ENCODE measurements around the gene CD247. TPM values are rescaled to one million over a fixed set of nuclear protein-coding genes. Genes with fewer than 3 reads are reported as not detected.

CD247 gene
- polyA plus RNA-seq, 1 experiment = not detected

- TF ChIP-seq CTCF (IDR thresholded peaks at IDR 0.05; ENCODE audit: low read depth, low read length) = no peak
- Histone ChIP-seq H3K27ac (ENCODE audit: low read depth, low read length) (no peak overlapping the region), H3K9me3 (ENCODE audit: control insufficient read depth, insufficient read depth, low read length) (no peaks in the 10 kb centered on the region), H3K4me3 (ENCODE audit: low read depth, low read length) (no peak overlapping the region), H3K27me3 (ENCODE audit: control insufficient read depth, insufficient read depth, low read length) (peaks cover 2% of the 10 kb centered on the region)
- POLR2A ChIA-PET = no interaction called here
- DNase-seq (ENCODE audit: low read depth, low spot score) = no peak
- CTCF ChIA-PET = no interaction called here
Measured at GRCh38 chr1:167489571-167490340, 28.6 kb downstream of the CD247 start.

GRCh38 chr1:167488786-167489185, 29.5 kb downstream of the CD247 start:
- DNase-seq (ENCODE audit: low read depth, low spot score) = no peak
- Histone ChIP-seq H3K9me3 (ENCODE audit: control insufficient read depth, insufficient read depth, low read length) (no peaks in the 10 kb centered on the region), H3K27ac (ENCODE audit: low read depth, low read length) (no peak overlapping the region), H3K27me3 (ENCODE audit: control insufficient read depth, insufficient read depth, low read length) (peaks cover 2% of the 10 kb centered on the region), H3K4me3 (ENCODE audit: low read depth, low read length) (no peak overlapping the region)
- ChIA-PET CTCF (no interaction called here), POLR2A (no interaction called here)
- TF ChIP-seq CTCF (IDR thresholded peaks at IDR 0.05; ENCODE audit: low read depth, low read length) = no peak

GRCh38 chr1:167487614-167488013, 30.7 kb downstream of the CD247 start:
- no peak for TF ChIP-seq CTCF (IDR thresholded peaks at IDR 0.05; ENCODE audit: low read depth, low read length)
- POLR2A ChIA-PET = interaction anchor here (0.6 kb wide), 1 partner anchor 43 kb away, joined by 3 read pairs; no protein-coding TSS in a partner anchor
- CTCF ChIA-PET = interaction anchor here (0.7 kb wide), 1 partner anchor 219 kb away, joined by 3 read pairs; no protein-coding TSS in a partner anchor
- H3K9me3 ChIP-seq (ENCODE audit: control insufficient read depth, insufficient read depth, low read length) = no peaks in the 10 kb centered on the region
- H3K27me3 ChIP-seq (ENCODE audit: control insufficient read depth, insufficient read depth, low read length) = peaks cover 2% of the 10 kb centered on the region
- no peak overlapping the region for H3K27ac ChIP-seq (ENCODE audit: low read depth, low read length)
- no peak overlapping the region for H3K4me3 ChIP-seq (ENCODE audit: low read depth, low read length)
- no peak for DNase-seq (ENCODE audit: low read depth, low spot score)

DNA sequence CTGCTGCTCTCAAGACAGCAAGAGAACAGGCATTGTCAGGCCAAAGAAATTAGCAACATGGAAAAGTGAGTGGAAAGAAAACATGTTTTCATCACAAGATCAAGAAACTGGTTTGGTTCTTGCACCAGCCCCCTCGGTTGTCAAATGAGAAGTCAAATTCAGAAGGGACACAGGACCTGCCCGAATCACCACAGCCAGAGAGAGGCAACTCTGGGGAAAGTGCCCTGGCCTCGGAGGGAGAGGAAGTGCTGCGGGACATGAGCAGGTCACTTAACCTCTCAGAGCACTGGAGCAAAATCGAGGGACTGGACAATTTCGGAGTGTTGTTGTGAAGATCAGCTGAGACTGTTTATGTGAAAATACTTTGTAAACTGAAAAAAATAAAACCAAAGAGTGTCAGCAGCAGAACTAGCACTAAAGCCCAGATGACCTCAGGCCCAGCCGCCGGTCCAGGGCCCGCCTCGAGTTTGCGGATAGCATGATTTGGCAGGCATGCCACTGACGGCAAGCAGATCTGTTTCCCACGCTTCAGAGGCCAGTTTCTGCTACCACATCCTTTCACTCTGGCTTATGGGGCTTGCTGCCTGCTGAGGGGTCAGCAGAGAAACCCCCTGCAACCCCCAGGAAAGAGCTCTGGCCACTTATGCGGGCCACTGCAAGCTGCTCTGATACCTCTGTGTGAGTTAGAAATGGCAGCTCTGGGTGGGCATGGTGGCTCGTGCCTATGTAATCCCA, 32.1 kb downstream of the CD247 start:
- H3K4me3 ChIP-seq (ENCODE audit: low read depth, low read length) = no peak overlapping the region
- H3K27me3 ChIP-seq (ENCODE audit: control insufficient read depth, insufficient read depth, low read length) = peaks cover 2% of the 10 kb centered on the region
- CTCF ChIA-PET = interaction anchor here (1.3 kb wide), 1 partner anchor 85 kb away, joined by 3 read pairs; no protein-coding TSS in a partner anchor
- POLR2A ChIA-PET = no interaction called here
- no peak for TF ChIP-seq CTCF (IDR thresholded peaks at IDR 0.05; ENCODE audit: low read depth, low read length)
- no peaks in the 10 kb centered on the region for H3K9me3 ChIP-seq (ENCODE audit: control insufficient read depth, insufficient read depth, low read length)
- H3K27ac ChIP-seq (ENCODE audit: low read depth, low read length) = no peak overlapping the region
- no peak for DNase-seq (ENCODE audit: low read depth, low spot score)

All from AG04450 (cell line).